Measurements from ENCODE around the gene UBA6.
A peak's percentile ranks its signal among the peaks of the same experiment; 100 is the strongest.
"Not testable (repeated sequence)": the region's sequence is repeated elsewhere in the genome, so short reads cannot be mapped to it uniquely, and the experiment has no call there.

UBA6 gene

DNA sequence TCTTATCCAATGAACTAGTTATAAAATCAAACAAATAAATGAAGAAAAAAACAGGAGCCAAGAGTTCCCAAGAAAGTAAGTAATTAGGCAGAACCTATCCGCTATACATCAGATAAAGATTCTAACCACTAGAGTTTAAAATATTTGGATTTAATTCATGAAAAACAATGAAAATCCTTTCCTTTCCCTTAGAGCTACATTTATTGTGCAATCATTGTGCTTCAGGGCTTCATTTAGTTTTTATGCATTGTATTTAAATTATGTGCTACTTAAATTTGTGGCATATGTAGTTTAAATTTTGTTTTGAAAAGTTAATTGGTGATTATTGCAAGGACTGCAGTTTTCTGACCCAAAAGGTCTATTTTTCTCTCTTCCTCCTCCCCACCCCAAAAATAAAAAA is 35.3 kb upstream of the UBA6 start:
- no peak for TF ChIP-seq CTCF (conservative IDR thresholded peaks at IDR 0.05; ENCODE audit: control insufficient read depth, insufficient read depth, low read depth, low read length)

GRCh38 chr4:67735325-67735724 is 34.4 kb upstream of the UBA6 start:
- H3K4me3 ChIP-seq (ENCODE audit: control insufficient read depth, low read depth, low read length): no peak overlapping the region
- no peak for TF ChIP-seq CTCF (conservative IDR thresholded peaks at IDR 0.05; ENCODE audit: control insufficient read depth, insufficient read depth, low read depth, low read length)
- no peak for DNase-seq (ENCODE audit: low read depth)

More for the DNA sequence above, 35.3 kb upstream of the UBA6 start:
- H3K4me3 ChIP-seq (ENCODE audit: control insufficient read depth, low read depth, low read length): no peak overlapping the region
- DNase-seq (ENCODE audit: low read depth): no peak

DNA sequence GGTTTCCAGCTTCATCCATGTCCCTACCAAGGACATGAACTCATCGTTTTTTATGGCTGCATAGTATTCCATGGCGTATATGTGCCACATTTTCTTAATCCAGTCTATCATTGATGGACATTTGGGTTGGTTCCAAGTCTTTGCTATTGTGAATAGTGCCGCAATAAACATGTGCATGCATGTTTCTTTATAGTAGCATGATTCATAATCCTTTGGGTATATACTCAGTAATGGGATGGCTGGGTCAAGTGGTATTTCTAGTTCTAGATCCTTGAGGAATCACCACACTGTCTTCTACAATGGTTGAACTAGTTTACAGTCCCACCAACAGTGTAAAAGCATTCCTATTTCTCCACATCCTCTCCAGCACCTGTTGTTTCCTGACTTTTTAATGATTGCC is 29.6 kb upstream of the UBA6 start:
- not testable (repeated sequence) for H3K4me3 ChIP-seq (ENCODE audit: control insufficient read depth, low read depth, low read length); DNase-seq (ENCODE audit: low read depth)

- no peak for TF ChIP-seq CTCF (conservative IDR thresholded peaks at IDR 0.05; ENCODE audit: control insufficient read depth, insufficient read depth, low read depth, low read length)
- H3K4me3 ChIP-seq (ENCODE audit: control insufficient read depth, low read depth, low read length): no peak overlapping the region
- DNase-seq (ENCODE audit: low read depth): peak; percentile 82
These were observed 26.3 kb upstream of the UBA6 start for GRCh38 chr4:67727124-67727850.

- TF ChIP-seq CTCF (conservative IDR thresholded peaks at IDR 0.05; ENCODE audit: control insufficient read depth, insufficient read depth, low read depth, low read length): no peak
- DNase-seq (ENCODE audit: low read depth): peak; percentile 65
- H3K4me3 ChIP-seq (ENCODE audit: control insufficient read depth, low read depth, low read length): no peak overlapping the region
These were observed 25.0 kb upstream of the UBA6 start for GRCh38 chr4:67725981-67726380.

GRCh38 chr4:67725132-67725531 is 24.2 kb upstream of the UBA6 start:
- H3K4me3 ChIP-seq (ENCODE audit: control insufficient read depth, low read depth, low read length): no peak overlapping the region
- TF ChIP-seq CTCF (conservative IDR thresholded peaks at IDR 0.05; ENCODE audit: control insufficient read depth, insufficient read depth, low read depth, low read length): no peak
- DNase-seq (ENCODE audit: low read depth): peak; percentile 33

DNA sequence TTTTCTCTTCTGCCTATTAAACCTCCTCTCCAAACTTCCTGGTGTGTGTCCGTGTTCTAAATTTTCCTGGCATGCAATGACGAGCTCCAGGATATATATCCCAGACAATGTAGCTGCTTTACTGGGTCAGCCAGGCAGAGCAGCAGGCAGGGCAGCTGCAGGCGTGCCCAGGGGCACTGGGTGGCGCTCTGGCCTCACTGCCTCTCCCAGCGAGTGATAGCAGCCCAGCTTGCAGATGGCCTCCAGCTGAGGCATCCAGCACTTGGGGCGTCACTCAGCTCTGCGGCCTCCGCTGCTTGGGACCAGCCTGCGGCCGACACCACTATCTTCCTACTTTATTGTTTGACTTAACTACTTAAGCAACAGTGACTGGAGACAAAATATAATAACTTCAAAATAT is 23.0 kb upstream of the UBA6 start:
- H3K4me3 ChIP-seq (ENCODE audit: control insufficient read depth, low read depth, low read length): no peak overlapping the region
- DNase-seq (ENCODE audit: low read depth): no peak
- TF ChIP-seq CTCF (conservative IDR thresholded peaks at IDR 0.05; ENCODE audit: control insufficient read depth, insufficient read depth, low read depth, low read length): no peak
